ENCODE measurements around the gene LY6G6D.

Gene LY6G6D

DNA sequence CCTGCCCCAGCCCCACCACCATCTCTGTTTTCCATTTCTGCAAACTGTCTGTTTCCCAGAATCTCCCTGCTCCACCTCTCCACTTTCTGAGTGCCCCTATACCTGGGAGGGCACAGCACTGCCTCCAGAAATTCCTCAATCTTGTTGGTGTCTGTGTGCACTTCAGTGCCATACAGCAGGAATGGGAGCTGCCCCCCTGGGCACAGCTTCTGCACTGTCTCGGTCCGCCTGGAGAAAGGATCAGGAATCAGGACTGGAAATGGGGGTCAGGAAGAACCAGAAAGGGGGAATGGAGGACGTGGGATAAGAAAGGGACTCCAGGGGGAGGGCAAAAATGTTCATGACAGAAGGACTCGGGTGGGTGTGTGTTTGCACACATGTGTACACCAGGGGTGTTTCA, 18.6 kb downstream of the LY6G6D start:
- DNase-seq, result no peak

DNA sequence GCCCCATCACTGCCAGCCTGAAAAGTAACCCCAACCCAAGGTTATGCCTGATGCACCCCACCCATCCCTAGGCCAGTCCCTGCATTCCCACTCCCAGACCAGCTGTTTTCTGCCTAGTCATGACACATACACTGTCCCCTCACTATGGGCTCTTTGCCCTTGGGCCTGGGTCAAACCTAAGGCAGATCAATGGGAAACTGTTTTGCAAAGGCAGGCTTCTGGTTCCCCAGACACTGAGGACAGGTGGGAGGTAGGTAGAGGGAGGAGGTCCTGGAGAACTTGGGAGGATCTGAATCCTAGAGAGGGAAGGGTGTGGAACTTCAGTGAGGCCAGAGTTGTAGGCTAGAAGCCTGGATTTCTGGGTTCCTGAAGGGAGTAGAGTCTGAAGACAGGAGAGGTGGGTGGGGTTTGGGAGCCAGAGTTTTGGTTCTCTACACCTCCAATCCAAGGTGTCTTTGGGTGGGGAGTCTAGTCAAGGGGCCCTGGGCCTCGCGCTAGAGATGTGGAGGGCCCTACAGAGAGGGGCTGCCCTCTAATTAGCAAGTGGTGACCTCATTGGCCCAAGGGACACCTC, 19.2 kb downstream of the LY6G6D start:
- no peak for DNase-seq

DNA sequence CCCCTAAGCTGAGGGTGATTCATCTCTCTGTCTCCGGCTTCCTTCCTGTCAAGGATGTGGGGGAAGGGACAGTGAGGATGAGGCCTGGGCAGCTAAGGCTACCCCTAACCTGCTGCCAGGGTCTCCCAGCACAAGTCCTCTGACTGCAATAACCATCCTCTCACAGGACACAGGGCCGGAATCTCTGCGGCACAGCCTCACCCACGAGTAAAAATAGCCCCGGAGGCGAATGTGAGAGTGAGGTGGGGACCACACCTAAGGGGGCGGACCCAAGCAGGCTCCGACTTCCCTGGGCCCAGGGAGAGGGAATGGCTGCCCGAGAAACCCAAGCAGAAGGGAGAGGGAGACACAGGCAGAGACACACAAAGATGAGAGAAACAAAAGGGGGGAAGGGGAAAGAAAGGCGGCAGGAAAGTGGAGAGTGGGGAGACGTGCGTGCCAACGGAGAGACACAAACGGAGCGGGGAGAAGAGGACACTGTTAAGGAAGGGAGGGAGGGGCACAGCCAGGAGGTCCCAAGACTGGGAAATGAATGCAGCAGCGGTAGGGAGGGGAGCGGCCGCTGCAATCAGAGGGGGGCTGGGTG, 19.8 kb downstream of the LY6G6D start:
- peak in 2 of 58 donors; percentile 22 to 30 for DNase-seq

DNA sequence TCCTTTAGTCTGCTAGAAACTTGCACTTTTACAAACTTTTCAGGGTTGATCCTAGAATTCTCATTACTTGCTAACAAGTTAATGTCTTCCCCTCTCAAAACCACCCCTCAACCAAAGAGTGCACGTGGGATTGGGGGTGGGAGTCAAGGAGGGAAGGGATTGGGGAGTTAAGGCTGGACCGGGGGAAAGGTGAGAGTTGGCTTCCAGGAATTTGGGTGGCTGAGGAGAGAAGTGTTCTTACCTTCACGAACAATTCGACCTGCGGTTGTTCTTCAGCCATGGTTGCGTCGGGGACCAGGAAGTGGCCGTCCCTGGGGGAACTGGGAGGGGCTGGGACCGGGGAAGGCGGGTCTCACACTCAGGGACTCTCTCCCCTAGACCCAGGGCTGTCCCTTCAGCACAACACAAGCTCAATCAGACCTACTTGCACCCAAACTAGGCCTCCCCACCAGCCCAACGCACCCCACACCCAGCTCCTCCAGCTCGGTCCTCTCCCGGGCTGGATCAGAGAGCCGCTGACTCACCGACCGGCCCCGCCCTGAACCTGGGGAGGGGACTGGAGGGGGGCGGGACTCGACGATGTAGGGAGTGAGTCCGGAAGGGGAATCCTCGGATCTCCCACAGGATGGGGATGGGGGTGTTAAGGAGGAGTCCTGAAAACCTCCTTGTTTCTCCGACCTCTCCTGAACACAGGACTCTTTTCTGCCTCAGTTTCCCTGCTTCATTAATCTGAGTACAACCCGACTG, 21.0 kb downstream of the LY6G6D start, which contains the start of gene CLIC1:
Gene CLIC1 (minus strand): TSS at position 510 of the 747 bp plus-strand sequence. CDS start 230 bp downstream, at position 280.
- peak in 4 of 58 donors; percentile 6 to 69 (median 18) for DNase-seq

DNA sequence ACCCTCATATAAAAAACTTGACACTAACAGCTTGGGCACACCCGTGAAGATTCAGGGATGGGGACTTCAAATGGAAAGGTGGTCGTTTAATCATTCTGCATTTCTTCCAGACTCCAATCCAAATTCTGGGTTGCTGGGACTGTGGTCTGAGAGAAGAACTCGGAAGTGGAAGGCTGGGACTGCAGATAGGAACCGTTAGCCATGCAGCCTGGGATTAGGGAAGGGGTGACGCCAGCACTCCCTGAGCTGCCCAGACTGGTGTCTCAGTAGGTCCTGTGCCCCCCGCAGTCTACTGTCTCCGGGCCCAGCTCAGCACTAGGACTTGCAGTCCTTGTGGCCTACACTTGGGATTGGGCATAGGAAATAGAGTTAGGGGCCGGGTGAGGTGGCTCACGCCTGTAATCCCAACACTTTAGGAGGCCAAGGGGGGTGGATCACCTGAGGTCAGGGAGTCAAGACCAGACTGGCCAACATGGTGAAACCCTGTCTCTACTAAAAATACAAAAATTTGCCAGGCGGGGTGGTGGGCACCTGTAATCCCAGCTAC, 21.7 kb downstream of the LY6G6D start:
- no peak for DNase-seq

DNA sequence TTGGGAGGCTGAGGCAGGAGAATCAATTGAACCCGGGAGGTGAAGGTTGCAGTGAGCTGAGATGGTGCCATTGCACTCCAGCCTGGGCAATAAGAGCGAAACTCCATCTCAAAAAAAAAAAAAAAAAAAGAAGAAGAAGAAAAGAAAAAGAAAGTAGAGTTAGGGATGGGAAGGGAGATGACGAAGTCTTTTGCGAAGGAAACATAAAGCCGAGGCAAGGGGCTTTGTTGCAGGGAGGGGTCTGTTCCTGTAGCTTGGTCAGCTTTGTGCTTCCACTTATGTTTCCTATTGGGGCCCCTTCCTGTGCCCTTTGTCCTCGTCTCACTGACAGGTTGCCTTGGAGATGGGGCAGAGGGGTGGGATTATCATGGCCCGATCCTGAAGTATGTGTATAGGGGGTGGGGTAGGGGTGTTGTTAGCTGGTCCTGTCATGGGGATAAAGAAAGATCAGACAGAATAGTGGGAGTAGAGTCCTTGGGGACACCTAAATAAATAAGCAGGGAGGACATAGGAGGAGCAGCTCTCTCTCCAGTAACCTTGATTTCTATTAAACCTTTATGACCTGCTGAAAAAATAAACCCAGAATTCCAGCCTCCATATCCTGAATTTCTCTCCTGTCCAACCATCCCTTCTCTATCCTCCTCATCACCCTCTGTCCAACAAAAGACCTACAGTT, 22.3 kb downstream of the LY6G6D start:
- DNase-seq, result no peak

DNA sequence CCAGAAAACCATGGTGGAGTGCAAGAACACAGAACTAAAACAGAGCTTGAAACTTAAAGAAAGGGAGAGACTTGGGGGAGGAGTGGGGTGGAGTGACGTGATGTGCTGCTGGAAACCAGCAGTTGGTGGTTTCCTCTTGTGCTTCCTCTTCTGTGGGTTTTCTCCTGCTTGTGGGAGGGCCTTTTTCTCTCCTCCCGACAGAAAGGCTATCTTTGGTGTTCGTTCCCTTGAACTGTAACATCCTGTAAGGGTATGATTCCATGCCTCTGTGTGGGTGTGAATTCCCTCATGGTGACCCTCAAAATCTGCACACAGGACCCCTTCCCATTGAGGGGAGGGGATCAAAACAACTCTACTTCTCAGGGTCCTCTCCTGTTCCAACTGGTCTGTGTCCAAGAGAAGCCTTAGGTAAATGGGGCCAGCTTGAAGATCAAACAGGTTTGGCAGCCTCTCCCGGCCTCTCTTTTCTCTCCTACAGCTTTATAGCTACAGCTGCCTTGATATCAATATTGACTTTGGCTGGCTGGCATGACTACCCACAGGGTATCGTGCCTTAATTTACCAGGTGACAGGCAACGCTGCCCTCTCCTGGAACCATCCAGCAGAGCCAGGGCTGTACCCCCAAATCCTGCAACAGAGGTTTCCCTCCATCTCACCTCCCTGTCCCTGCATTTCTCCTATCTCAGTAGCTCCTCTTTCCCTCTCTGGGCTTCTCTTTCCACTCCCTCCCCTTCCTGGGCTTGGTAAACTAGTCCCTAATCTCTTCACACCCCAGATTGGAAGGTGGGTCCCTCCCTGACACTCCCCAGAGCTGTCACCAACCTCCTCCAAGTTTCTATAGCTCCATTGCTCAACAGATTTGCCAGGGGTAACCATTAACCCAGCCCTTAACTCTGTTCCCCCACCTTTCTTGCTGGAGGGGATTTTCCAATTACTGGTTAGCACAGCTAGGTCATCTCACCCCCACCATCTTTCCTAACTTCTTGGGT, 23.1 kb downstream of the LY6G6D start:
- peak in 10 of 58 donors; percentile 6 to 53 (median 18) for DNase-seq

DNA sequence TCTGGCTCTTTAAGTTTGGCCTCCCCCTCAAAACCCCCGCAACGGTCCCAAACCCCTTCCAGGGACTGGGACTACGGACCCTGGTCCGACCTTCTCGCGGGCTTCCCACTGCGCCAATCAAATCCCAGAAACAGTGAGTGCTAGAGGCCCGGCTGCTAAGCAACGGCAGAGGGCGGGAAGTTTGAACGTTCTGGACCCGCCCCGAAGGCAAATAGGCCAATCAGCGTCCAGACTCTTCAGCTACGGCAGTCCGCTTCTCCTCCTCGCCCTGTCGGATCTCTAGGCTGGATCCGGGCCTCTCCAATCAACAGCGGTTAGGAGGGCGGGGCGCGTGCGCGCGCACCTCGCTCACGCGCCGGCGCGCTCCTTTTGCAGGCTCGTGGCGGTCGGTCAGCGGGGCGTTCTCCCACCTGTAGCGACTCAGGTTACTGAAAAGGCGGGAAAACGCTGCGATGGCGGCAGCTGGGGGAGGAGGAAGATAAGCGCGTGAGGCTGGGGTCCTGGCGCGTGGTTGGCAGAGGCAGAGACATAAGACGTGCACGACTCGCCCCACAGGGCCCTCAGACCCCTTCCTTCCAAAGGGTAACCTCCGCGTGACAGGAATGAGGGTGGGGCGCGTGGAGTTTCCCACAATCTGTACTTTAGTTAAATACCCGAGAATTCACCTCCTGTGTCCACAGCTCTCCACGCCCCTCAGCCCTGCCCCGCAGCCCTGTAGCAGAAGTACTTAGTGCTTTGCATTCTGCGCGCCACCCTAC, 24.7 kb downstream of the LY6G6D start, which contains the start of gene MSH5:
Gene MSH5 (plus strand): TSS at position 367 of the 758 bp plus-strand sequence. CDS start 462 bp downstream, outside the sequence.
- peak; percentile 71 to 98 (median 96) for DNase-seq

DNA sequence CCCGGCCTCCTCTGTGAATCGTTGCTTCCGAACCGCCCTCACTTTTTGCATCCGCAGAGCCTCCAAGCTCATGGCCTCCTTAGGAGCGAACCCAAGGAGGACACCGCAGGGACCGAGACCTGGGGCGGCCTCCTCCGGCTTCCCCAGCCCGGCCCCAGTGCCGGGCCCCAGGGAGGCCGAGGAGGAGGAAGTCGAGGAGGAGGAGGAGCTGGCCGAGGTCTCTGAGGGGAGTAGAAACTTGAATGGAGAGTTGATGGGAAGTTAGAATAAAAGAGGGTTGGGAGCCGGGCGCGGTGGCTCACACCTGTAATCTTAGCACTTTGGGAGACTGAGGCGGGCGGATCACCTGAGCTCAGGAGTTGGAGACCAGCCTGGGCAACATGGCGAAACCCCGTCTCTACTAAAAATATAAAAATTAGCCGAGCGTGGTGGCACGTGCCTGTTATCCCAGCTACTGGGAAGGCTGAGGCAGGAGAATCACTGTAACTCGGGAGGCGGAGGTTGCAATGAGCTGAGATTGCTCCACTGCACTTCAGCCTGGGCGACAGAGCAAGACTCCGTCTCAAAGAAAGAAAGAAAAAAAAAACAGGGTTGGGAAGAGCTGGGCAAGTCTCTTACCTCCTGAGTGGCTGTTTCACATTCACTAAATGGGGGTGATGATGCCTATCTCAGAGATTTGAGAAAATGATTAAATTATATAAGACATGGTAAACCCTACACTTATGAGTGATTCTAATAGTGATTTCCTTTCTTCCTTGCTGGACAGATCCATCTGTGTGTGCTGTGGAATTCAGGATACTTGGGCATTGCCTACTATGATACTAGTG, 25.5 kb downstream of the LY6G6D start:
- peak in 1 of 58 donors; percentile 34 for DNase-seq

DNA sequence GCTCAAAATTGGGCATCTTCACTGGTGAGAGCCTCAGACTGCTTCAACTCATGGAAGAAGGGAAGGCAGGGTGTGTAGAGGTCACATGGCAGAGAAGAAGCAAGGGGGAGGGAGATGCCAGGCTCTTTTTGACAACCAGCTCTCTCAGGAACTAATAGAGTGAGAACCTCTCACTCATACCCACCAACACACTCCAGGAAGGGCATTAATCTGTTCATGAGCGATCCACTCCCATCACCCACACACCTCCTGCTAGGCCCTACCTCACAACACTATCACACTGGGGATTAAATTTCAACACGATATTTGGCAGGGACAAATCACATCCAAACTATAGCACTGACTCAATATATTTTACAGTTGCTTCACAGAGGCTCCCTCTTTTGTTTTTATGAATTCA, 26.7 kb downstream of the LY6G6D start:
- DNase-seq, result no peak

DNA sequence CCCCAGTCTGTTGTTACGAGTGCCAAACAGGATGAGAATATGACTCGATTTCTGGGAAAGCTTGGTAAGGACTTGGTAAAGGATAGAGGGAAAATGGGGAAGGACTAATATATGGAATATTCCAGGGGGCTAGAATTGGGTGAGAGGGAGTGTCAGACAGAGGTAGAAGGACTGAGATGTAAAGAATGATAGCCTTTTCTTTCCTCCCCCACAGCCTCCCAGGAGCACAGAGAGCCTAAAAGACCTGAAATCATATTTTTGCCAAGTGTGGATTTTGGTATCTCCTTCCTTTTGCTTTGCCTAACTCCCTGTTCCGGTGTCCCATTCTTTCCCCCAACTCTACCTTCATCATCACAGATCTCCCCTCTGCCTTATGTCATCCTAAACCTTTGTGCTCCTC, 27.7 kb downstream of the LY6G6D start:
- DNase-seq, result no peak

DNA sequence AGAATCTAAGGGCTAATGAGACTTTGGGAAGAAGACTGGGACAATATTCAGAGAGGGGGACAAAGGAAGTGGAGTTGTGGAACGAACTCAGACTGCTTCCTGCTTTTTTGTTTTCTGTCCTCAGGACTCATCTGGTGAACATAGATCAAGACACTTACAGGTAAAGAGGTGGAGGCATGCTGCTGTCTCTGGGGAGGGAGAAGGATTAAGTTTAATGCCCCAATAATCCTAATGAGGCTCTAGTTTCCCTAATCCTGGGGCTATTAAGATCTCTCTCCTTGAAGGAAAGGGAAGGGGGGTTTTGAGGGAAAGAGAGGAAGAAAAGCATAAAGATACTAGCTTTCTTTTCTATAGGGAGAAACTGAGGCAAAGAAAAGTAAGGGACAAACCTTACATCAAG, 29.3 kb downstream of the LY6G6D start:
- no peak for DNase-seq

DNA sequence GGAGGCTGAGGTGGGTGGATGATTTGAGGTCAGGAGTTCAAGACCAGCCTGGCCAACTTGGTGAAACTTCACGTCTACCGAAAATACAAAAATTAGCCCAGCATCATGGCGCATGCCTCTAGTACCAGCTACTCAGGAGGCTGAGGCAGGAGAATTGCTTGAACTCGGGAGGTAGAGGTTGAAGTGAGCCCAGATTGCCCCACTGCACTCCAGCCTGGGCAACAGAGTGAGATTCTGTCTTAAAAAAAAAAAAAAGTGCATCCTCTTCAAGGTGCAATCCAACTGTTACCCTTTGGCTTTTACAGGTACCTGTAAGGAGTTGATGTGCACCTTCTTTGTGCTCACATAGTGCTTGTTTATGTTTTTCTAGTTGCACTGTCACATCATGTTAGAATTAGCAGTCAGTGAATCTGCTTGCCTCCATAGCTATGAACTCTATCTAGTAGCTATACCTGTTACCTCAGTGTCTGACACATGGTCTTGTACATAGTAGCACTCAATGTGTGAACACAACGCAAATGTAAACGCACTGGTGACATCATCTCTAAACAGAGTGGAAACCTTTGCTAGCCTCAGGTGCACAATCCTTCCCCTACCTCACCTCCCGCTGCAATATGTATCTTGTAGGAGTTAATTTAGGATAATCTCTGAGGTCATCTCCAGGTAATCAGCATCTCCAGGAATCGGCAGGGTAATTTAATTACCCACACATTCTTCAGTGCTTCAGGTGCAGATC, 34.3 kb downstream of the LY6G6D start:
- no peak for DNase-seq

DNA sequence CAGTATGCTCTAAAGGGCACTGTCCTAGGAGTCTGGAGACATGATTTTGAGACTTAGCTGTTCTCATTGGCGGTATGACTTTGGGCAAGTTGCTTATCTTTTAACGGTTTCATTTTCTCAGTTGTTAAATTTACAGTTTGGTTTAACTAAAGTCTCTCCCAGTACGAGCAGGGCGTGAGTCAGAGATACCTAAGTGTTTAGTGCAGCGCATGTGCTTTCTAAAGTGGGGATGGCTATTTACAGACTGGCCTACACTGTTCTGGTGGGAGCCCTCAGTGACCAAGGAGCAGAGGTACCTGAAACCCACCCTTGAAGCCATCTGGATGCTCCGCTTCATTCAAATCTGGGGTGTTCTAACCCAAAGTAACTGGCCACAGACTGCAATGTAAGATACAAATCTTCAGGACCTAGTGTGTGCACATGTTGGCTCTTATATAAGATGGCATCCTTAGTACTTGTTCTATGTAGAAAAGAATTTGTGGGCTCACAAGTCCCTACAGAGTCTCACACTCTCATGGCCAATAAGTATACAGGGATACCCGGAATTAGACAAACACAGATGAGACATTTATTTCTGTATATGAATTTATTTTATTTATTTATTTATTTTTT, 35.4 kb downstream of the LY6G6D start:
- no peak for DNase-seq

DNA sequence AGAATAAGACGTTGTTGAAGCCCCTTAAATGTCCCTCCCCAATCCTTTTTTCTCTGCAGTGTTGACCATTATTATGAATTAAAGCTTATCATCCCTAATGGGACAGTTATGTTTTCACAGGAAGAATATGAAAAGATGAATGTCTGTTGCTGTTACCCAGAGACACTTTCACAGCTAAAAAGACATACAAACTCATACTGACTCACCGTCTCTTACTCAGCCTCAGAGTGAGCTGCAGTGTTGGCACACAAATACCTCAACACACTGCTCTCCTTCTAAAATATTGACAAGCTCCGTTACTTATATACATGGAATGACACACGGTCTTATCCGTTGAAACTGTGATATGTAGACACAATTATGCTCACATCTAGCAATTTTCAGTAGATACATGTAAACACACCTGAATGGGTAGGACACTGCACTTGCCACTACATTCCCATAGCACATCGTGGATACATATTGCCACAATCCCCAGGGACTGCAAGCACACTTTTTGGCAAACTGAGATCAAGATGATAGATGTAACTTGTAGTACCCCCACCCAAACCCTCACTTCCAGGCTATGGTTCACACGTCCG, 37.7 kb downstream of the LY6G6D start:
- DNase-seq, result no peak

DNA sequence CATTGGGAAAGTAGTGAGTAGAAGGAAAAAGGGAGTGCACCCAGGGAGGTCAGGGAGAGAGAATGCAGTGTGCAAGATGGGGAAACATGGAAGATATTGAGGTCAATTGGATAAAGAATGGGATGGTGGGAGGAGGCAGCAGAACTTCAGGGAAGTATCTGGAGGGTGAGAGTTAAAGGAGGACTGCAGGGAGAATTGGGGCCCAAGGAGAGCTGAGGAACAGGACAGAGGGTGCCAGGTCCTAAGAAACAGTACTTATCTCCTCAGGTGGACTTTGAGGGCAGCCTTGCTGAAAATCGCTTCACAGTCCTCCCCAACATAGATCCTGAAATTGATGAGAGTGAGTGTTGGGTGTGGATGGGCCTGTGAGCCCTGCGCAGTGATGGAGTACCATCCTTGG, 43.1 kb downstream of the LY6G6D start:
- no peak for DNase-seq

DNA sequence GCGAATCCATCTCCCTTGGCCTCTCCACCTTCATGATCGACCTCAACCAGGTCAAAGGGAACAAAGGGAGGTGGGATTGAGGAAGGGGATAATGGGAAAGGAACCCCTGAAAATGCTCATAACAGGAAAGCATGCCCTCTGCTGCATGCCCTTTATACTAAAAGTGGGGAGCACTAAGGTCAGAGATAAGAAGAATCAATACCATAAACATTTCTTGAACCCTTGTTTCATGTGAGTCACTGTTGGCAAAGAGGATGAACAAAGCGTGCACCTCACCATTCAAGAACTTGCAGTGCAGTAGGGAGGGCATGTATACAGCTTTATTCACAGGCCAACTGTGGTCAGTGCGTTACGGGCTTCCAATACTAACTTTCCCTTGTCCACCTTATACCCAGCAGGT, 45.6 kb downstream of the LY6G6D start:
- DNase-seq, result no peak
